ENCODE data around the gene PDE11A. TPM values are rescaled to one million over a fixed set of nuclear protein-coding genes. Genes with fewer than 3 reads are reported as not detected.

Gene PDE11A
- total and polyA plus RNA-seq, 4 donors, result 1.0 to 5.9 (median 1.7) TPM

DNA sequence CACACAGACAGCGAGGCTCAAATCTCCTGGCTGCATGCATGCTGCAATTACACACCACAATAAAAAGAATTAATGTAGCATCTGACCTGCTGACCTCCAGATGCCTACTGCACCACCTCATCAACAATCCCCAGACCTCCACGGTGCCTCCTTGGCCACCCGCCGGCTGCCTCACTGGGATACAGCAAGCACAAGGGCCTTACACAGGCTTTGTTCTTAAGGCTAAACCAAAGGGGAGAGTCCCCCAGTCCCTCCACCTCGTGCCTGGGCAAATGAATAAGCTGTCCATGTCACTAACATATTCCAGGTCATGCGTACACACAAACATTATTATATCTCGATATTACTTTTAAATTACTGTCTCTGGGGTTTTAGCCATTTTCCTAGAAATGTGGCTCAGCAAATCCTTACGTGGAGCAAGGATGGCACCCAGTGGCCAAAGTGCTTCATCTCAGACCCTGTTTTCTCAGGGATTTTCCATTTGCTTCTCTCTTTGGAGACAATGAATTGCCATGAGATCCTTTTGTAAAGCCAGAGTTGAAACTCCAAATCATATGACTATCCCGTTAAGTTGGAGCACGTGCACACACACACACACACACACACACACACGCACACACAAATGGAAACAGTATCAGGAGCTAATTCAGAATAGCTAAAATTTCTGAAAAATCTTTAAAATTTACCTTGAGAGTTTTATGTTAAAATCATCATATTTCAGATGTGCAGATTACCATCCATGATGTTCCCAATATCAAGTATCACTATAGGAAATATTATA, 313.8 kb downstream of the PDE11A start:
- Histone ChIP-seq H3K36me3 (ENCODE audit: control insufficient read depth in 4 of 4, insufficient read depth in 3 of 4, low read depth in 1 of 4, low read length in 3 of 4) (no peaks in the 10 kb centered on the region), H3K9ac (ENCODE audit: low read depth in 1 of 2, low read length in 2 of 2) (no peak overlapping the region), H3K27ac (ENCODE audit: low read depth in 1 of 2, low read length in 2 of 2) (no peak overlapping the region), H3K27me3 (ENCODE audit: control insufficient read depth in 4 of 4, insufficient read depth in 4 of 4, low read length in 3 of 4) (no peaks in the 10 kb centered on the region), H3K4me1 (ENCODE audit: control insufficient read depth in 4 of 4, insufficient read depth in 4 of 4, low read length in 3 of 4) (peaks cover 0 to 3% (median 0%) of the 10 kb centered on the region in 4 donors), H3K4me3 (ENCODE audit: low read depth in 1 of 3, low read length in 3 of 3) (no peak overlapping the region), H3K9me3 (ENCODE audit: control insufficient read depth in 4 of 4, low read length in 3 of 4) (no peaks in the 10 kb centered on the region)
- 71% methylated on average over 11 of the region's 11 CpGs for WGBS
- TF ChIP-seq YY1 (IDR thresholded peaks at IDR 0.05) (no peak), RAD21 (IDR thresholded peaks at IDR 0.05) (peak; percentile 70 to 73), CTCF (IDR thresholded peaks at IDR 0.05; ENCODE audit: low read depth, low read length, missing input control) (peak; percentile 38)
- no peak for DNase-seq (ENCODE audit: low spot score)

GRCh38 chr2:177756336-177756735, 316.2 kb downstream of the PDE11A start:
- H3K4me3 ChIP-seq (ENCODE audit: low read depth in 1 of 3, low read length in 3 of 3), result no peak overlapping the region
- no peaks in the 10 kb centered on the region for H3K4me1 ChIP-seq (ENCODE audit: control insufficient read depth in 4 of 4, insufficient read depth in 4 of 4, low read length in 3 of 4)
- TF ChIP-seq FOXA1 (IDR thresholded peaks at IDR 0.05), result no peak
- no peak for TF ChIP-seq EGR1 (IDR thresholded peaks at IDR 0.05; ENCODE audit: low read depth in 2 of 2)
- no peak for TF ChIP-seq SP1 (IDR thresholded peaks at IDR 0.05)
- no peak for TF ChIP-seq GABPA (IDR thresholded peaks at IDR 0.05 in 1 of 2, conservative IDR thresholded peaks at IDR 0.05 in 1 of 2)
- TF ChIP-seq, protein P1, sequence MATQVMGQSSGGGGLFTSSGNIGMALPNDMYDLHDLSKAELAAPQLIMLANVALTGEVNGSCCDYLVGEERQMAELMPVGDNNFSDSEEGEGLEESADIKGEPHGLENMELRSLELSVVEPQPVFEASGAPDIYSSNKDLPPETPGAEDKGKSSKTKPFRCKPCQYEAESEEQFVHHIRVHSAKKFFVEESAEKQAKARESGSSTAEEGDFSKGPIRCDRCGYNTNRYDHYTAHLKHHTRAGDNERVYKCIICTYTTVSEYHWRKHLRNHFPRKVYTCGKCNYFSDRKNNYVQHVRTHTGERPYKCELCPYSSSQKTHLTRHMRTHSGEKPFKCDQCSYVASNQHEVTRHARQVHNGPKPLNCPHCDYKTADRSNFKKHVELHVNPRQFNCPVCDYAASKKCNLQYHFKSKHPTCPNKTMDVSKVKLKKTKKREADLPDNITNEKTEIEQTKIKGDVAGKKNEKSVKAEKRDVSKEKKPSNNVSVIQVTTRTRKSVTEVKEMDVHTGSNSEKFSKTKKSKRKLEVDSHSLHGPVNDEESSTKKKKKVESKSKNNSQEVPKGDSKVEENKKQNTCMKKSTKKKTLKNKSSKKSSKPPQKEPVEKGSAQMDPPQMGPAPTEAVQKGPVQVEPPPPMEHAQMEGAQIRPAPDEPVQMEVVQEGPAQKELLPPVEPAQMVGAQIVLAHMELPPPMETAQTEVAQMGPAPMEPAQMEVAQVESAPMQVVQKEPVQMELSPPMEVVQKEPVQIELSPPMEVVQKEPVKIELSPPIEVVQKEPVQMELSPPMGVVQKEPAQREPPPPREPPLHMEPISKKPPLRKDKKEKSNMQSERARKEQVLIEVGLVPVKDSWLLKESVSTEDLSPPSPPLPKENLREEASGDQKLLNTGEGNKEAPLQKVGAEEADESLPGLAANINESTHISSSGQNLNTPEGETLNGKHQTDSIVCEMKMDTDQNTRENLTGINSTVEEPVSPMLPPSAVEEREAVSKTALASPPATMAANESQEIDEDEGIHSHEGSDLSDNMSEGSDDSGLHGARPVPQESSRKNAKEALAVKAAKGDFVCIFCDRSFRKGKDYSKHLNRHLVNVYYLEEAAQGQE (IDR thresholded peaks at IDR 0.05), result no peak
- TF ChIP-seq RAD21 (IDR thresholded peaks at IDR 0.05), result no peak
- DNase-seq (ENCODE audit: low spot score), result no peak
- H3K27me3 ChIP-seq (ENCODE audit: control insufficient read depth in 4 of 4, insufficient read depth in 4 of 4, low read length in 3 of 4), result no peaks in the 10 kb centered on the region
- no peaks in the 10 kb centered on the region for H3K9me3 ChIP-seq (ENCODE audit: control insufficient read depth in 4 of 4, low read length in 3 of 4)
- H3K9ac ChIP-seq (ENCODE audit: low read depth in 1 of 2, low read length in 2 of 2), result no peak overlapping the region
- no peaks in the 10 kb centered on the region for H3K36me3 ChIP-seq (ENCODE audit: control insufficient read depth in 4 of 4, insufficient read depth in 3 of 4, low read depth in 1 of 4, low read length in 3 of 4)
- H3K27ac ChIP-seq (ENCODE audit: low read depth in 1 of 2, low read length in 2 of 2), result no peak overlapping the region
- 89% methylated on average over 4 of the region's 4 CpGs for WGBS

- DNase-seq (ENCODE audit: low spot score), result no peak
- no peaks in the 10 kb centered on the region for H3K36me3 ChIP-seq (ENCODE audit: control insufficient read depth in 4 of 4, insufficient read depth in 3 of 4, low read depth in 1 of 4, low read length in 3 of 4)
- H3K27ac ChIP-seq (ENCODE audit: low read depth in 1 of 2, low read length in 2 of 2), result no peak overlapping the region
Measured at GRCh38 chr2:177754492-177754873, 318.1 kb downstream of the PDE11A start.

More at GRCh38 chr2:177754492-177754873, 318.1 kb downstream of the PDE11A start:
- Histone ChIP-seq H3K4me3 (ENCODE audit: low read depth in 1 of 3, low read length in 3 of 3) (no peak overlapping the region), H3K27me3 (ENCODE audit: control insufficient read depth in 4 of 4, insufficient read depth in 4 of 4, low read length in 3 of 4) (no peaks in the 10 kb centered on the region), H3K4me1 (ENCODE audit: control insufficient read depth in 4 of 4, insufficient read depth in 4 of 4, low read length in 3 of 4) (no peaks in the 10 kb centered on the region), H3K9me3 (ENCODE audit: control insufficient read depth in 4 of 4, low read length in 3 of 4) (no peaks in the 10 kb centered on the region), H3K9ac (ENCODE audit: low read depth in 1 of 2, low read length in 2 of 2) (no peak overlapping the region)
- WGBS, result 70% methylated on average over 4 of the region's 4 CpGs
- TF ChIP-seq NR2F2 (IDR thresholded peaks at IDR 0.05) (no peak), GABPA (IDR thresholded peaks at IDR 0.05 in 1 of 2, conservative IDR thresholded peaks at IDR 0.05 in 1 of 2) (no peak), HNF4G (IDR thresholded peaks at IDR 0.05) (no peak), RAD21 (IDR thresholded peaks at IDR 0.05) (no peak), CTCF (IDR thresholded peaks at IDR 0.05; ENCODE audit: low read depth, low read length, missing input control) (no peak), RXRA (IDR thresholded peaks at IDR 0.05) (no peak), JUND (IDR thresholded peaks at IDR 0.05) (no peak), FOXA1 (IDR thresholded peaks at IDR 0.05) (no peak), HNF4A (conservative IDR thresholded peaks at IDR 0.05) (no peak)
- TF ChIP-seq, protein P1 (IDR thresholded peaks at IDR 0.05), result no peak
